HEK293 (cell line): Measurements from ENCODE around the gene COX19.

Experiments used
- KLF8 ChIP-seq: fragments of 450-650 bp; formaldehyde crosslinking; IDR thresholded peaks from 2 replicates; pipeline ENCODE4 v1.5.1; 2016; ENCODE audit warnings: missing biosample characterization, missing genetic modification characterization
- OVOL3 ChIP-seq: fragments of 450-650 bp; formaldehyde crosslinking; IDR thresholded peaks from 2 replicates; pipeline ENCODE4 v1.5.1; 2016; ENCODE audit warnings: missing biosample characterization, missing genetic modification characterization
- PBX3 ChIP-seq: sonication (generic); formaldehyde crosslinking; IDR thresholded peaks from 2 replicates; pipeline ENCODE4 v1.8.1; 2022; ENCODE audit warnings: mild to moderate bottlenecking, moderate library complexity, missing genetic modification reagents
- PRDM4 ChIP-seq: fragments of 450-650 bp; formaldehyde crosslinking; IDR thresholded peaks from 2 replicates; pipeline ENCODE4 v1.5.1; 2017; ENCODE audit warnings: missing biosample characterization, missing genetic modification characterization
- SP3 ChIP-seq: fragments of 450-650 bp; formaldehyde crosslinking; IDR thresholded peaks from 2 replicates; pipeline ENCODE4 v1.5.1; 2016; ENCODE audit warnings: missing biosample characterization, missing genetic modification characterization
- ZBTB10 ChIP-seq: fragments of 450-650 bp; formaldehyde crosslinking; IDR thresholded peaks from 2 replicates; pipeline ENCODE4 v1.5.1; 2016; ENCODE audit warnings: missing biosample characterization, missing genetic modification characterization
- ZBTB11 ChIP-seq: fragments of 450-650 bp; formaldehyde crosslinking; conservative IDR thresholded peaks from 2 replicates; pipeline ENCODE4 v1.5.1; 2016; ENCODE audit warnings: low read depth, missing biosample characterization, missing genetic modification characterization
- ZBTB17 ChIP-seq: fragments of 450-650 bp; formaldehyde crosslinking; IDR thresholded peaks from 2 replicates; pipeline ENCODE4 v1.5.1; 2016; ENCODE audit warnings: missing biosample characterization, missing genetic modification characterization
- ZBTB20 ChIP-seq: fragments of 450-650 bp; formaldehyde crosslinking; IDR thresholded peaks from 2 replicates; pipeline ENCODE4 v1.5.1; 2016; ENCODE audit warnings: missing biosample characterization, missing genetic modification characterization
- ZBTB26 ChIP-seq: fragments of 450-650 bp; formaldehyde crosslinking; optimal IDR thresholded peaks from 2 replicates; pipeline ENCODE3; 2016; ENCODE audit warnings: missing biosample characterization, mild to moderate bottlenecking, missing genetic modification characterization
- ZBTB44 ChIP-seq: fragments of 450-650 bp; IDR thresholded peaks from 2 replicates; pipeline ENCODE4 v1.5.1; 2018; ENCODE audit warnings: missing biosample characterization, mild to moderate bottlenecking, missing genetic modification characterization
- ZBTB48 ChIP-seq: fragments of 450-650 bp; formaldehyde crosslinking; IDR thresholded peaks from 2 replicates; pipeline ENCODE4 v1.5.1; 2016; ENCODE audit warnings: missing biosample characterization, missing genetic modification characterization
- ZBTB8A ChIP-seq: fragments of 450-650 bp; formaldehyde crosslinking; IDR thresholded peaks from 2 replicates; pipeline ENCODE4 v1.5.1; 2016; ENCODE audit warnings: missing biosample characterization, missing genetic modification characterization
- ZFHX2 ChIP-seq: fragments of 450-650 bp; formaldehyde crosslinking; conservative IDR thresholded peaks from 2 replicates; pipeline ENCODE4 v1.5.1; 2016; ENCODE audit warnings: missing biosample characterization, missing genetic modification characterization
- ZFP37 ChIP-seq: fragments of 450-650 bp; formaldehyde crosslinking; IDR thresholded peaks from 2 replicates; pipeline ENCODE4 v1.5.1; 2016; ENCODE audit warnings: missing biosample characterization, missing genetic modification characterization
- ZNF174 ChIP-seq: fragments of 450-650 bp; formaldehyde crosslinking; IDR thresholded peaks from 2 replicates; pipeline ENCODE4 v1.5.0; 2017; ENCODE audit warnings: missing biosample characterization, mild to moderate bottlenecking, missing genetic modification characterization
- ZNF19 ChIP-seq: fragments of 450-650 bp; formaldehyde crosslinking; IDR thresholded peaks from 2 replicates; pipeline ENCODE4; 2016; ENCODE audit warnings: missing biosample characterization, missing genetic modification characterization, low read depth
- ZNF2 ChIP-seq: fragments of 450-650 bp; formaldehyde crosslinking; IDR thresholded peaks from 2 replicates; pipeline ENCODE4 v1.5.1; 2016; ENCODE audit warnings: missing biosample characterization, missing genetic modification characterization
- ZNF501 ChIP-seq: fragments of 450-650 bp; formaldehyde crosslinking; IDR thresholded peaks from 2 replicates; pipeline ENCODE4 v1.5.1; 2016; ENCODE audit warnings: missing biosample characterization, missing genetic modification characterization
- ZNF670 ChIP-seq: fragments of 450-650 bp; formaldehyde crosslinking; IDR thresholded peaks from 2 replicates; pipeline ENCODE4 v1.5.1; 2016; ENCODE audit warnings: missing biosample characterization, missing genetic modification characterization, low read depth
- ZNF701 ChIP-seq: fragments of 450-650 bp; formaldehyde crosslinking; IDR thresholded peaks from 2 replicates; pipeline ENCODE4 v1.5.1; 2016; ENCODE audit warnings: missing biosample characterization, missing genetic modification characterization

The COX19 gene

GRCh38 chr7:974820-975681, at the start of gene COX19 (continued):
- no peak for TF ChIP-seq ZNF670 (tag by site-specific recombination)
- peak; percentile 45; the same call in 1 of the 2 replicates for TF ChIP-seq PBX3 (CRISPR knock-in tag)
- TF ChIP-seq PRDM4 (tag by site-specific recombination): 0 out of 2 replicates have a peak, but pooled peaks have one; percentile 29
- no peak for TF ChIP-seq ZNF701 (tag by site-specific recombination)
- peak; percentile 81; the same call in 1 of the 2 replicates for TF ChIP-seq ZFP37 (tag by site-specific recombination)
- peak; percentile 80 for TF ChIP-seq ZBTB20 (tag by site-specific recombination)
- TF ChIP-seq ZBTB48: peak; percentile 49; the same call in 1 of the 2 replicates
- peak; percentile 63; the same call in 1 of the 2 replicates for TF ChIP-seq ZNF2 (tag by site-specific recombination)
- peak; percentile 95 for TF ChIP-seq ZBTB8A
- peak; percentile 63 for TF ChIP-seq KLF8 (tag by site-specific recombination)
- TF ChIP-seq ZBTB17: peak; percentile 94
- peak; percentile 67 for TF ChIP-seq SP3 (tag by site-specific recombination)
- no peak for TF ChIP-seq OVOL3
- peak; percentile 36; the same call in 1 of the 2 replicates for TF ChIP-seq ZBTB11 (tag by site-specific recombination)
- TF ChIP-seq ZBTB44 (tag by site-specific recombination): 0 out of 2 replicates have a peak, but pooled peaks have one; percentile 44
- no peak for TF ChIP-seq ZNF19 (tag by site-specific recombination)
- peak; percentile 42; the same call in 1 of the 2 replicates for TF ChIP-seq ZBTB10 (tag by site-specific recombination)
- TF ChIP-seq ZBTB26: peak; percentile 37
- TF ChIP-seq ZNF501 (tag by site-specific recombination): peak; percentile 77; the same call in 1 of the 2 replicates
- TF ChIP-seq ZFHX2 (tag by site-specific recombination): peak; percentile 79
- no peak for TF ChIP-seq ZNF174
